Esophagus squamous epithelium (tissue), 4 donors: Measurements from ENCODE around the gene FAM83E.

Experiments used
- POLR2A ChIP-seq, 4 donors: fragments of 450-650 bp; IDR thresholded peaks; one replicate each; pipeline ENCODE4 v1.6.1; 2017; ENCODE audit warnings: antibody characterized with exemption in 4 of 4, mild to moderate bottlenecking in 4 of 4, moderate library complexity in 3 of 4
- TF ChIP-seq, protein P1 (sequence below), 6 experiments: fragments of 450-650 bp in 4 of 6; fragments of 200-600 bp in 2 of 6; sonication (generic) in 2 of 6; IDR thresholded peaks; one replicate each; pipeline ENCODE4 v1.5.1; 2016 to 2019; ENCODE audit warnings: antibody characterized with exemption in 6 of 6, mild to moderate bottlenecking in 4 of 6, moderate library complexity in 4 of 6

DNA sequence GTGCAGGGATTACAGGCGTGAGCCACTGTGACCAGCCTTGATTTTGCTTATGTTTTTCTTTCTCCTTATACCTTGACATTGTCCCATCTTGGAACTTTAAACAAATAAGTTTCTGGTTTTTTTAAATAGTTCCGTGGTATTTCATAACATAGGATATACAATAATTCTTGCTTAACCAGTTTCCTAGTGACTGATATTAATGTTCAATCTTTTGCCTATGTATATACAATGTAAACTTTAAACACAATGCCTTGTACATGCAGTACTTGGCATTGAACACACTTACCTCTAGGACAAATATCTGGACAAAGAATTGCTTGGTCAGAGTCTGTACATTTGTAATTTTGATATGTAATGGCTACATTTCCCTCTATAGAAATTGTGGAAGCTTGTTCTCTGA, 32.7 kb downstream of the FAM83E start:
- TF ChIP-seq, protein P1, sequence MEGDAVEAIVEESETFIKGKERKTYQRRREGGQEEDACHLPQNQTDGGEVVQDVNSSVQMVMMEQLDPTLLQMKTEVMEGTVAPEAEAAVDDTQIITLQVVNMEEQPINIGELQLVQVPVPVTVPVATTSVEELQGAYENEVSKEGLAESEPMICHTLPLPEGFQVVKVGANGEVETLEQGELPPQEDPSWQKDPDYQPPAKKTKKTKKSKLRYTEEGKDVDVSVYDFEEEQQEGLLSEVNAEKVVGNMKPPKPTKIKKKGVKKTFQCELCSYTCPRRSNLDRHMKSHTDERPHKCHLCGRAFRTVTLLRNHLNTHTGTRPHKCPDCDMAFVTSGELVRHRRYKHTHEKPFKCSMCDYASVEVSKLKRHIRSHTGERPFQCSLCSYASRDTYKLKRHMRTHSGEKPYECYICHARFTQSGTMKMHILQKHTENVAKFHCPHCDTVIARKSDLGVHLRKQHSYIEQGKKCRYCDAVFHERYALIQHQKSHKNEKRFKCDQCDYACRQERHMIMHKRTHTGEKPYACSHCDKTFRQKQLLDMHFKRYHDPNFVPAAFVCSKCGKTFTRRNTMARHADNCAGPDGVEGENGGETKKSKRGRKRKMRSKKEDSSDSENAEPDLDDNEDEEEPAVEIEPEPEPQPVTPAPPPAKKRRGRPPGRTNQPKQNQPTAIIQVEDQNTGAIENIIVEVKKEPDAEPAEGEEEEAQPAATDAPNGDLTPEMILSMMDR (IDR thresholded peaks at IDR 0.05), result no peak
- no peak for TF ChIP-seq POLR2A (IDR thresholded peaks at IDR 0.05)
